Measurements from ENCODE around the gene DVL2. TPM values are rescaled to one million over a fixed set of nuclear protein-coding genes. Genes with fewer than 3 reads are reported as not detected.

DVL2 gene
- 57.5 and 65.3 TPM in 2 replicates for total RNA-seq

DNA sequence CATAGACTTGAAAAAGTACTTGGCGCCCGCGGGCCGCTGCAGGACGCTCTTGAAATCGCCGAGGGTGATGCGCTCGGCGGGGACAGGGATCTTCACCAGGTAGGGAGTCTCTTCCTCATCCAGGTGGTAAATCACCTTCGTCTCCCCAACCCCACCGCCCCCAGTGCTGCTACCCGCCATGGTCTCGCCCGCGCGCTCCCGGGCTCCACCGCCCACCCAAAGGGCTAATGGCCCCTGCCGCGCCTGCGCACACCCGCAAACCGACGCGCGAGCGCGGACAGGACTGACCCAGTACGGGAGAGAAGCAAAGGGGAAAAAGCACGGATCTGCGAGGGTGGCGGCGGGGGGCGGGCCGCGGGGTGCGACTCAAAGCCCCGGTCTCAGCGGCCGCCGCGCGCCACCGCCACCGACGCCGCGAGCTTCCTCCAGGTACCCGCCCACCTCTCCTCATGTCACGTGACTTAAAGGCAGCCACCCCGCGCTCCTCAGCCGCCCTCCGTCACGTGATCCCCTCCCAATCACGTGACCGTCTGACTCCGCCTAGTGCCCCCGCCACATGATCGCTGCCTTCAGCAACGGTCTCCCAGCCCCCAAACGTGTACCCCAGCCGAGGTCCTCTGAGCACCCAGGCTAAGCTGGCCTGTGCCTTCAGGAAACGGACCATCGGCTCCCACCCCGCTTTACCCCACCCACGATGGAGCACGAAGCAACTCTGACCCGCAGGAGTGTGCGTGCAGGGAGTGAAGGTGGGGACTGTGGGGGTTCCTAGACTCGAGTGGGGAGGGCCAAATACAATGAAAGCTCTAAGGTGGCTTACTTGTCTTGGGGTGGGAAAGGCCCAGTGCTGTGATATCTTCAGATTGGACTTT lies at the start of gene DVL2:
Gene DVL2, minus strand, starts transcription at position 435 of the 869 bp plus-strand sequence. Its CDS starts 255 bp downstream, at position 180.

GRCh38 chr17:7281074-7281952 lies 47.0 kb upstream of the DVL2 start, which contains the start of gene SLC2A4:
TSS of gene SLC2A4 (plus strand) at chr17:7281718. CDS start at chr17:7281935, 217 bp downstream.

GRCh38 chr17:7262192-7262934 lies 28.0 kb upstream of the DVL2 start, which contains the start of gene CLDN7:
TSS of gene CLDN7 (minus strand) at chr17:7262478. CDS start at chr17:7262043, 435 bp downstream.

DNA sequence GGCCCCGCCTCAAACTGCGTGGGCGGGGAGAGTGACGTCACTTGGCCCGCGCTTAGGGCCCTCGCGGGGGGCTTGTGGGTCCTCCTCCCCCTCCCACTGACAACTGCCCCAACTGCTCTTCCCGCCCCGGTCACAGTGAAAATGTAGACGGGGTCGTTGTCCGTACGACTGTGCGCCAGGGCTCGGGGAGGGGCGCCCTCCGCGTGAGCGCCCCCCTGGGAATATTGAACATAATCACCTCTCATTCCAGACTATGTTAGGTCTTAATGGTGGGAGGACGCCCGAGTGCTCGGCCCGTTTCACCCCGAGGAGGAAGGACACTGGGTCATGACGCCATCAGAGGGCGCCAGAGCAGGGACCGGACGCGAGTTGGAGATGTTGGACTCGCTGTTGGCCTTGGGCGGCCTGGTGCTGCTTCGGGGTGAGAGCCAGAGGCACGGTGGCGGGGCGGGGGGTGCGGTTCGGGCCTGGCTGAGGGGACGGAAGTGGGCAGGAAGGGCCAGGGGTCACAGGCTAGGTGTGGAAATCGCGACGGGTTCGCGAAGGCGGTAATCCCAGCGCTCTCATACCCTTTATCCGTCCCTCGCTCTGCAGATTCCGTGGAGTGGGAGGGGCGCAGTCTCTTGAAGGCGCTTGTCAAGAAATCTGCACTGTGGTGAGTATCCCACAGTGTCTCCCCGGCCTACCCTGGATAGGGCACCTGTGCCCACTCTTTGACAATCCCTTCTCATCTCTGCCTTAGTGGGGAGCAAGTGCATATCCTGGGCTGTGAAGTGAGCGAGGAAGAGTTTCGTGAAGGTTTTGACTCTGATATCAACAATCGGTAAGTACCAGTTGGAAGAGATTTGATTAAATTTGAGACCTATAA lies 18.1 kb upstream of the DVL2 start, which contains the start of gene ELP5:
Gene ELP5, plus strand, starts transcription at position 40 of the 868 bp plus-strand sequence. Its CDS starts 336 bp downstream, at position 376.

GRCh38 chr17:7251661-7252175 lies 17.4 kb upstream of the DVL2 start, which contains the start of gene CTDNEP1:
TSS of gene CTDNEP1 (minus strand) at chr17:7251734. CDS start at chr17:7251296, 438 bp downstream.

DNA sequence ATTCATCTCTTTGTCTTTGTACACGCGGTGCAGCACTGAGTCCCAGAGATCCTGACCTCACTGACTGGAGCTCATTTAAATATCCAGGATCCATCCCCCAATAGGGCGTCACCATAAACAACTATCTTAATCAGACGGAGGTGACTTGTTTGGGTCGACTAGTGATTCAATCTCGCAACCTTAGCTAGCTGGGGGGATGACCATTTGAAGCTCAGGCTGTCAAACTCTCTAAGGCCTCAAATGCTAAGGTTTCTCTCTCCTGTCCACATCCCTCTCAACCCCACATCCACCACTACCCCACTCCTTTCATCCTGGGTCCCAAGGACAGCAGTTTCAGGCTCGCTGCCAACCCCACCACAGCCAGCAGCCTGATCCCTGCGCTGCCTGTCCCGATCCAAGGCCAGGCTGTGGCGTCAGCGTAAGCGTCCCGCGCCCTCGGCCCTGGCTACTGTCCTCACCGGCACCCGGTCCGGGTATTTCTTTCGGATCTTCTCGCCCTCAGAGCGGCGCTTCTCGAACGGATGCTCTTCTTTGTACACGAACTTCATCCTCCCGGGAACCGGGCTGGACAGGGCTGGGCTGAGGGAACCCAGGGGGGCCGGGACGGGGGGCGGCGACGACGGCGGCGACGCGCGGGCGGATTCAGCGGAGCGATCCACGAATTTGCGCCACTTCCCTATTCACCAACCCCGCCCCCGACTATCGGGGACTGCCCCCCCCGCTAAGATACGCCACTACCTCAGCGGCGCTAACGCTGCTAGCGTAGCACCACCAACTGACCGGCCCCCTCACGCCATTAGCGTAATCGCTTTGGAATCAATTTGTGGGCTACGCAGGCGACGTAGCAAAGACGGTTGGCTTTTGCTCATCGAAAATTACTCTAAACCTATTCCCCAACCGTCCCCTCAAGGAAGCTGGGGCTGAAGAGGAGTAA lies 7.7 kb upstream of the DVL2 start, which contains the start of gene GABARAP:
Gene GABARAP, minus strand, starts transcription at position 667 of the 934 bp plus-strand sequence. Its CDS starts 119 bp downstream, at position 548.

DNA sequence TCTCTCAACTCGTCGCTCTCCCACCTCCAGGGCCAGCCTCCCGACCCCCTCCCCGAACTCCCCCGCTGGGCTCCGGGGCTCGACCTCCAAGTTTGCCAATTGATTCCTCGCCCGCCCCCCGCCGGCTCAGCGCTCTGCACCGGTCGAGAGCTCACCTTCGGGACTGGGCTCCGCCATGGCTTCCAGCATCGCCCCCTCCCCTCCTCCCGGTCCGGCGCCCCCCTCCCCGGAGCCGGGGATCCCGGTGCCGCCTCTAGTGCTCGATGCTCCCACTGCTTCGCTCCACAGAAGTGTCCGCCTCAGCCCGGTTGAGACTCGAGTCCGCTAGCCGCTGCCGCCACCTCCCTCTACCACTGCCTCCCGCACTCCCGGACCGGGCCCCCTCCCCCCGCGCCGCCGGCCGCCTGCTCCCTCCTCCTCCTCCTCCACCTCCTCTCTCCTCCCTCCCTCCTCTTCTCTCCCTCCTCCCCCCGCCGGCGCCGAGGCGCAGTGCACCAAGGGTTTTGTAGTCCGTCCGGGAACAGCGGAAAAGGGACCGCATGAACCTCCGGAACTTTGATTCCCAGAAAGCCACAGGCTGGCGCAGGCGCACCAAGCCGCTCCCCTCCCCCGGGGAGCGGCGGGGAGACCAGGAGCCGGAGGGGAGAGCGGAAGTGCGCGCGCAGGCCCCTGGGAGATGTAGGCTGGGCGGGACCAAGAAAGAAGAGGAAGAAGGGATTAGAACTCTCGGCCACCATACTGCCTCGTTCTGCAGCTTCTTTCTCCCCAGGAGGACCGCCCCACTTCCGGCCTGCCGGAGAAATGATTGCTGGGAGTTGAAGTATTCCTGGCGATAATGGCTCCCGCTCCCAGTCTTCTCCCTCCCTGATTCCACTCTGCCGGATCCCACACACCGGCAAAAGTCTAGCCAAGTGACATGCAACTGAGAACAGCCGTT lies 5.0 kb upstream of the DVL2 start, which contains the start of gene PHF23:
Gene PHF23, minus strand, starts transcription at position 367 of the 937 bp plus-strand sequence. Its CDS starts 178 bp downstream, at position 189.

DNA sequence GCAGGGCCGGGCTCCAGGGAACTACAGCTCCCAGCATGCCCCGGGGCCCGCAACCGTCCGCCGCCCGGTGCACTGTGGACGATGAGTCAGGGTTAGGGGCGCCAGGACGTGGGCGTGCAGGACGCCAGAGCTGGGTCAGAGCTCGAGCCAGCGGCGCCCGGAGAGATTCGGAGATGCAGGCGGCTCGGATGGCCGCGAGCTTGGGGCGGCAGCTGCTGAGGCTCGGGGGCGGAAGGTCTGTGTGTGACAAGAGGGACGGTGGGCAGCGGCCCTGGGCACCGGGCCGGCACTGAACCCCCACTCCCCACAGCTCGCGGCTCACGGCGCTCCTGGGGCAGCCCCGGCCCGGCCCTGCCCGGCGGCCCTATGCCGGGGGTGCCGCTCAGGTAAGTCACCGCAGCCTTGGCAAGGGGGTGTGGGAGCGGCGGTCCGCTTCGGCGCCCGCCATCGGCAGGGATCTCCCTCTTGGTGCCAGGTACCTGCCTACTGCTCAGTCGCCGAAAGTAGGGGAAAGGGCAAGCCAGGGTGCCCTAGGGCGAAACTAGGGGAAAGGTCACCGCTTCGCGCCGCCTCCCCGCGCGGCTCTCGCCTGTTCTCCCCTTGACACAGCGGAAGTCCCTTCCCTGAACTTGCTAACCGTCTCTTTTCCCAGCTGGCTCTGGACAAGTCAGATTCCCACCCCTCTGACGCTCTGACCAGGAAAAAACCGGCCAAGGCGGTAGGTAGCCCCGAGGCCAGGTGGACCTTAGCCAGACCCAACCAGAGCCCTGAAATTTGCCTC lies 14.3 kb downstream of the DVL2 start, which contains the start of the genes ACADVL and DLG4:
Gene ACADVL, plus strand, starts transcription at position 127 of the 781 bp plus-strand sequence. Its CDS starts 47 bp downstream, at position 174.
Gene DLG4, minus strand, starts transcription at position 25 of the 781 bp plus-strand sequence.

DNA sequence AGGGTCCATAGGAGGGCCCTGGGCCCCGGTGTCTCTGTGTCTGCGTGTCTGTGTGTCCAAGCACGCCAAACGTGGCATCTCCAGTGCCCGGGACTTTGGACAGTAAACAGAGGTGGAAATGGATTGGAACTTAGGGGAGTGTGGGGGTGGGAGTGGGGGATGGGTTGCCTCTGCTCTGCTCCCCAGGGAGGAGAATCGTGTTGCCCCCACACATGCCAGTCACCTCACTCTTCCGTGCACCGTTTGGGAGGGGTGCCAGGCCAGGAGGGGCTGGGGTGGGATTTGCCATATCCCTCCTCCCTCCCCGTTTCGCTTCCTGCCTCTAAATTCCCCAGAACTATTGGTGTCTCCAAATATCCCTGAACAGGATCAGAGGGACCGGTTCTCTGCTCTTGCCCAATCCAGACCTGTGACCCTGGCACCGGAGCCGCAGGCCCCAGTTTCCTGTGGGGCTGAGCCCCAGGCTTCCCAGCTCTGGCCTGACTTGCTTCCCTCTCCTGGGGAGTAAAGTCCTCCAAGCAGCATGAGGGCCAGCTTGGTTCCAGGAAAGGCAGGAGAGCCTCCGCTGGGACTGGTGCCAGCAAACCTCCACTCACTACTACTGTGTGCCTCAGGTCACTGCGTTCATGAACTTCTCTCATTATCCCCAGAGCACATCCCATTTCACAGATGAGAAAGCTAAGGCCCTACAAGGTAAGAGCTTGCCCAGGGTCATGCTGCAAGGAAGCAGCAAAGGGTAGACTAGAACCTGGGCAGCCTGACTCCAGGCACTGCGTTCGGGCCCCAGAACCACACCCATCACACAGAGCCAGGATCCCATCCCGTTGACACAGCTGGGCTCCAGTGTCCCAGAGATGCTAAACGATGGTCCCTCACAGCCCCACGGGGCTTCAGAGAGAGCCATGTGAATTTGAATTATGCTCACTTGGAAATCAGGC lies 54.7 kb downstream of the DVL2 start, which contains the start of gene ASGR1:
Gene ASGR1, minus strand, starts transcription at position 54 of the 938 bp plus-strand sequence. CDS start 807 bp downstream, outside the sequence.

Other genes starting within 250 kb of the DVL2 start
- under 0.01 and 0.50 TPM in 2 replicates for gene ALOX12, start 238.5 kb downstream of the DVL2 start, total RNA-seq
- 281 and 307 TPM in 2 replicates for gene RNASEK, start 221.9 kb downstream of the DVL2 start, total RNA-seq
- gene BCL6B, start 211.5 kb downstream of the DVL2 start, total RNA-seq, result under 0.01 and 1.0 TPM in 2 replicates
- 1.2 and 2.1 TPM in 2 replicates for gene SLC16A13, start 198.5 kb downstream of the DVL2 start, total RNA-seq
- 0.15 TPM in 1 of 2 replicates, not detected in the other for gene SLC16A11, start 190.4 kb downstream of the DVL2 start, total RNA-seq
- gene CLEC10A, start 154.3 kb downstream of the DVL2 start, total RNA-seq, result not detected in 2 replicates
- gene ASGR2, start 119.7 kb downstream of the DVL2 start, total RNA-seq, result not detected in 2 replicates
- gene ASGR1, start 55.1 kb downstream of the DVL2 start, total RNA-seq, result 0.34 and 1.2 TPM in 2 replicates
- 7.9 and 8.9 TPM in 2 replicates for gene DLG4, start 14.7 kb downstream of the DVL2 start, total RNA-seq
- 179 and 194 TPM in 2 replicates for gene ACADVL, start 14.6 kb downstream of the DVL2 start, total RNA-seq
- 41.5 and 42.4 TPM in 2 replicates for gene PHF23, start 4.9 kb upstream of the DVL2 start, total RNA-seq
- gene GABARAP, start 7.9 kb upstream of the DVL2 start, total RNA-seq, result 213 and 286 TPM in 2 replicates
- gene CTDNEP1, start 17.2 kb upstream of the DVL2 start, total RNA-seq, result 58.0 and 67.5 TPM in 2 replicates
- 37.8 and 40.9 TPM in 2 replicates for gene ELP5, start 17.7 kb upstream of the DVL2 start, total RNA-seq
- 11.3 and 13.1 TPM in 2 replicates for gene CLDN7, start 28.0 kb upstream of the DVL2 start, total RNA-seq
- 0.15 and 1.0 TPM in 2 replicates for gene SLC2A4, start 47.2 kb upstream of the DVL2 start, total RNA-seq
- 0.34 TPM in 1 of 2 replicates, not detected in the other for gene YBX2, start 60.1 kb upstream of the DVL2 start, total RNA-seq
- gene EIF5A, start 73.1 kb upstream of the DVL2 start, total RNA-seq, result 783 and 934 TPM in 2 replicates
- 70.6 and 96.3 TPM in 2 replicates for gene GPS2, start 80.8 kb upstream of the DVL2 start, total RNA-seq
- 9.9 and 12.2 TPM in 2 replicates for gene NEURL4, start 94.8 kb upstream of the DVL2 start, total RNA-seq
- gene ACAP1, start 102.0 kb upstream of the DVL2 start, total RNA-seq, result 0.50 and 1.2 TPM in 2 replicates
- gene KCTD11, start 117.6 kb upstream of the DVL2 start, total RNA-seq, result 7.6 and 7.9 TPM in 2 replicates
- gene TMEM95, start 120.6 kb upstream of the DVL2 start, total RNA-seq, result 0.15 TPM in 1 of 2 replicates, not detected in the other
- under 0.01 TPM in 1 of 2 replicates, not detected in the other for gene TNK1, start 146.6 kb upstream of the DVL2 start, total RNA-seq
- gene PLSCR3, start 160.0 kb upstream of the DVL2 start, total RNA-seq, result 43.9 and 45.8 TPM in 2 replicates
- gene TMEM256, start 169.6 kb upstream of the DVL2 start, total RNA-seq, result 213 and 214 TPM in 2 replicates
- 9.1 and 10.3 TPM in 2 replicates for gene NLGN2, start 173.3 kb upstream of the DVL2 start, total RNA-seq
- not detected in 2 replicates for gene SPEM1, start 185.8 kb upstream of the DVL2 start, total RNA-seq
- gene SPEM2, start 191.1 kb upstream of the DVL2 start, total RNA-seq, result not detected in 2 replicates
- gene SPEM3, start 194.3 kb upstream of the DVL2 start, total RNA-seq, result not detected in 2 replicates
- 2.2 and 3.5 TPM in 2 replicates for gene TMEM102, start 200.9 kb upstream of the DVL2 start, total RNA-seq
- 0.30 TPM in 1 of 2 replicates, not detected in the other for gene FGF11, start 205.0 kb upstream of the DVL2 start, total RNA-seq
- 2.0 and 3.6 TPM in 2 replicates for gene CHRNB1, start 210.5 kb upstream of the DVL2 start, total RNA-seq
- 15.3 and 16.6 TPM in 2 replicates for gene ZBTB4, start 245.1 kb upstream of the DVL2 start, total RNA-seq
- gene SLC35G6, start 246.9 kb upstream of the DVL2 start, total RNA-seq, result not detected in 2 replicates
- 21.5 and 22.1 TPM in 2 replicates for gene POLR2A, start 249.8 kb upstream of the DVL2 start, total RNA-seq

Measured in bronchus fibroblast of lung (primary cell).